A549 (cell line): ENCODE measurements around the gene LHX1. TPM values are rescaled to one million over a fixed set of nuclear protein-coding genes. Genes with fewer than 3 reads are reported as not detected.

Source experiments
- ATAC-seq, 2 experiments: fragments of 200-7000 bp in 1 of 2; fragments of >200 bp in 1 of 2; cut with Nextera tagmentation in 1 of 2; cut with Tn5 transposase in 1 of 2; 3 replicates each; pipeline versions ENCODE4 v1.8.0 to v1.9.1; 2018 to 2020; ENCODE audit warnings: mild to moderate bottlenecking in 1 of 2, moderate library complexity in 1 of 2
- CTCF ChIA-PET: fragments of 300-600 bp; sonication (Branson Sonifier 250); formaldehyde crosslinking; extraction: SDS; loops from one replicate; lab custom pipeline; 2021; ENCODE audit warnings: antibody characterized with exemption, inconsistent platforms; lab: Yijun Ruan, JAX
- POLR2A ChIA-PET: fragments of 350-600 bp; formaldehyde crosslinking; extraction: SDS; loops from one replicate; lab custom pipeline; 2021; ENCODE audit warnings: antibody characterized with exemption, inconsistent platforms; lab: Yijun Ruan, JAX
- DNase-seq, 2 experiments: peaks; one replicate each; pipeline versions ENCODE4 v3.0.0 to v3.0.0-alpha.2; 2011 to 2016; ENCODE audit warnings: low read depth in 1 of 2, low spot score in 1 of 2
- FAIRE-seq: peaks from 2 replicates; lab custom pipeline; 2011; peaks lifted over from hg19 to GRCh38; lab: Jason Lieb, UNC
- H3K27ac ChIP-seq, 2 experiments: fragments of >200 bp; sonication (Bioruptor Twin); formaldehyde crosslinking; 3 replicates each; pipeline ENCODE4 v1.5.1; 2016 to 2017
- H3K4me1 ChIP-seq: fragments of >200 bp; sonication (Bioruptor Twin); formaldehyde crosslinking; 3 replicates; pipeline ENCODE4 v1.6.1; 2016
- H3K4me2 ChIP-seq: fragments of >200 bp; sonication (Bioruptor Twin); formaldehyde crosslinking; 3 replicates; pipeline ENCODE4 v1.6.1; 2016
- H3K4me3 ChIP-seq: fragments of >200 bp; sonication (Bioruptor Twin); formaldehyde crosslinking; 3 replicates; pipeline ENCODE4 v1.5.1; 2016
- H3K9me3 ChIP-seq: fragments of >200 bp; sonication (Bioruptor Twin); formaldehyde crosslinking; 3 replicates; pipeline ENCODE4 v1.6.1; 2016
- BCL3 ChIP-seq: fragments of >200 bp; sonication (Bioruptor Twin); formaldehyde crosslinking; IDR thresholded peaks from 3 replicates; pipeline ENCODE4 v1.6.1; 2016
- CBX2 ChIP-seq: fragments of 200-600 bp; sonication (generic); IDR thresholded peaks from 2 replicates; pipeline ENCODE4 v1.6.1; 2016; ENCODE audit warnings: low read depth, mild to moderate bottlenecking, borderline replicate concordance
- EHF ChIP-seq: fragments of 250-450 bp; sonication (Bioruptor Pico); IDR thresholded peaks from 2 replicates; pipeline ENCODE4 v1.5.0; 2020; ENCODE audit warnings: mild to moderate bottlenecking
- EHMT2 ChIP-seq: fragments of 200-600 bp; sonication (generic); IDR thresholded peaks from 2 replicates; pipeline ENCODE4 v1.6.1; 2016; ENCODE audit warnings: antibody characterized with exemption, low read depth, mild to moderate bottlenecking, moderate library complexity
- ELK1 ChIP-seq: fragments of 150-350 bp; IDR thresholded peaks from 2 replicates; pipeline ENCODE4 v1.6.1; 2014; ENCODE audit warnings: low read depth, mild to moderate bottlenecking, low read length
- EP300 ChIP-seq, 2 experiments: fragments of >200 bp; sonication (Bioruptor Twin); formaldehyde crosslinking; IDR thresholded peaks; 2 replicates in 1 of 2; 3 replicates in 1 of 2; pipeline ENCODE4 v1.6.1; 2016 to 2017
- HDAC2 ChIP-seq: fragments of 200-600 bp; sonication (generic); IDR thresholded peaks from 2 replicates; pipeline ENCODE4 v1.6.1; 2016
- HOXB5 ChIP-seq: fragments of 250-450 bp; sonication (Bioruptor Pico); IDR thresholded peaks from 2 replicates; pipeline ENCODE4 v1.5.0; 2020; ENCODE audit warnings: mild to moderate bottlenecking, moderate library complexity
- JUN ChIP-seq, 2 experiments: fragments of >200 bp; sonication (Bioruptor Twin); formaldehyde crosslinking; IDR thresholded peaks; 2 replicates in 1 of 2; 3 replicates in 1 of 2; pipeline ENCODE4 v1.6.1; 2016 to 2017
- JUNB ChIP-seq: fragments of >200 bp; sonication (Bioruptor Twin); formaldehyde crosslinking; IDR thresholded peaks from 2 replicates; pipeline ENCODE4 v1.6.1; 2016
- KDM5A ChIP-seq: fragments of 200-600 bp; sonication (generic); IDR thresholded peaks from 2 replicates; pipeline ENCODE4 v1.6.1; 2016; ENCODE audit warnings: antibody characterized with exemption, mild to moderate bottlenecking
- MAFK ChIP-seq: fragments of 450-650 bp; IDR thresholded peaks from 2 replicates; pipeline ENCODE4 v1.6.1; 2014; ENCODE audit not compliant: partially characterized antibody
- MAX ChIP-seq: IDR thresholded peaks from 2 replicates; pipeline ENCODE4 v1.6.1; 2012
- MAZ ChIP-seq: fragments of 150-350 bp; IDR thresholded peaks from 2 replicates; pipeline ENCODE4 v1.6.1; 2014; ENCODE audit warnings: antibody characterized with exemption, low read depth, low read length, borderline replicate concordance
- NPAS2 ChIP-seq: fragments of 250-450 bp; sonication (Bioruptor Pico); IDR thresholded peaks from 2 replicates; pipeline ENCODE4 v1.8.0; 2022; ENCODE audit warnings: mild to moderate bottlenecking, moderate library complexity, borderline replicate concordance
- NR3C1 ChIP-seq: fragments of >200 bp; sonication (Bioruptor Twin); formaldehyde crosslinking; IDR thresholded peaks from 3 replicates; pipeline ENCODE4 v1.6.1; 2017
- PBX3 ChIP-seq: IDR thresholded peaks from 2 replicates; pipeline ENCODE4 v1.6.1; 2012
- PHF8 ChIP-seq: fragments of 200-600 bp; sonication (generic); IDR thresholded peaks from 2 replicates; pipeline ENCODE4 v1.6.1; 2016; ENCODE audit warnings: low read depth, mild to moderate bottlenecking, antibody characterized with exemption, moderate library complexity, borderline replicate concordance
- POLR2A ChIP-seq: IDR thresholded peaks from 2 replicates; pipeline ENCODE4 v1.6.1; 2012; ENCODE audit warnings: mild to moderate bottlenecking, low read length
- RCOR1 ChIP-seq: fragments of 150-350 bp; IDR thresholded peaks from 2 replicates; pipeline ENCODE4 v1.6.1; 2014; ENCODE audit warnings: antibody characterized with exemption, low read length, low read depth
- REST ChIP-seq: fragments of 200-600 bp; sonication (generic); IDR thresholded peaks from 2 replicates; pipeline ENCODE4 v1.6.1; 2016; ENCODE audit warnings: antibody characterized with exemption, mild to moderate bottlenecking, moderate library complexity
- RNF2 ChIP-seq: fragments of 200-600 bp; sonication (generic); IDR thresholded peaks from 2 replicates; pipeline ENCODE4 v1.6.1; 2016; ENCODE audit warnings: low read depth, mild to moderate bottlenecking, antibody characterized with exemption, moderate library complexity, borderline replicate concordance
- TFCP2L1 ChIP-seq: fragments of 250-450 bp; sonication (Bioruptor Pico); IDR thresholded peaks from 2 replicates; pipeline ENCODE4 v1.5.0; 2021; ENCODE audit warnings: mild to moderate bottlenecking
- ZC3H11A ChIP-seq: fragments of 450-650 bp; IDR thresholded peaks from 2 replicates; pipeline ENCODE4 v1.6.1; 2014; ENCODE audit warnings: antibody characterized with exemption, mild to moderate bottlenecking
- ZFP36 ChIP-seq: fragments of 450-650 bp; IDR thresholded peaks from 2 replicates; pipeline ENCODE4 v1.6.1; 2014; ENCODE audit warnings: borderline replicate concordance; ENCODE audit not compliant: partially characterized antibody
- WGBS: methylation state at CpG from one replicate; pipeline ENCODE4 v1.1.6; 2017; ENCODE audit errors: missing lambda C conversion rate; 5-methylcytosine and 5-hydroxymethylcytosine counted together
- polyA plus RNA-seq, 4 experiments: library from polyadenylated mRNA; depleted of rRNA in 3 of 4; stranded (reverse); fragments of >200 nt; fragmentation: RNase III in 1 of 4; extraction: RNeasy Plus Mini Kit Qiagen cat#74134 plus additional on column Dnase treatment in 1 of 4; gene quantifications; 2 replicates in 3 of 4; 3 replicates in 1 of 4; pipeline ENCODE4 v1.2.3, GENCODE V29; 2011 to 2017

Gene LHX1
- polyA plus RNA-seq, 2 of the 4 experiments (the other 2 are of a cell fraction), result 0.53 to 2.2 TPM

GRCh38 chr17:36921095-36921851, 16.0 kb upstream of the LHX1 start (continued):
- TF ChIP-seq EP300 (IDR thresholded peaks at IDR 0.05), result no peak; a peak in 1 of 5 replicates

- Histone ChIP-seq H3K4me2 (peak overlapping the region; percentile 70), H3K27ac (peak overlapping the region; percentile 83 to 93), H3K4me3 (no peak overlapping the region), H3K4me1 (peaks cover 63% of the 10 kb centered on the region), H3K9me3 (no peaks in the 10 kb centered on the region)
- DNase-seq, result no peak
- ATAC-seq, result no peak
- FAIRE-seq, result no peak
- CTCF ChIA-PET, result interaction anchor here (1.3 to 2.4 kb wide), 2 partner anchors 10 to 65 kb away, joined by 3 to 9 read pairs; no protein-coding TSS in a partner anchor
- POLR2A ChIA-PET, result interaction anchor here (1.4 to 1.8 kb wide), 3 partner anchors 12 to 27 kb away, joined by 3 to 25 read pairs (median 13); partner anchors contain the start of gene AATF
- TF ChIP-seq ZFP36 (peak; percentile 24), MAFK (no peak), HDAC2 (no peak)
These were observed 15.1 kb upstream of the LHX1 start for GRCh38 chr17:36922175-36922574.

- POLR2A ChIA-PET, result no interaction called here
- no peaks in the 10 kb centered on the region for H3K9me3 ChIP-seq
- ATAC-seq (no peak), DNase-seq (no peak), FAIRE-seq (no peak)
- peak overlapping the region in 1 of 2 experiments; percentile 93; a peak in 4 of 6 replicates for H3K27ac ChIP-seq
- no peak overlapping the region for H3K4me2 ChIP-seq
- CTCF ChIA-PET, result interaction anchor here (0.9 to 2.4 kb wide), 6 partner anchors 8 to 21 kb away, joined by 3 to 9 read pairs (median 4); no protein-coding TSS in a partner anchor
- no peak overlapping the region for H3K4me3 ChIP-seq
- peaks cover 50% of the 10 kb centered on the region for H3K4me1 ChIP-seq
- WGBS, result 69% methylated on average over 5 of the region's 5 CpGs
- TF ChIP-seq BCL3 (no peak), KDM5A (no peak), RCOR1 (no peak), EHMT2 (no peak), JUNB (no peak), NR3C1 (no peak), EHF (CRISPR knock-in tag) (no peak), RNF2 (no peak), EP300 (IDR thresholded peaks at IDR 0.05) (no peak), PBX3 (no peak), PHF8 (no peak), TFCP2L1 (CRISPR knock-in tag) (no peak), JUN (IDR thresholded peaks at IDR 0.05) (no peak), MAX (no peak), NPAS2 (CRISPR knock-in tag) (no peak), POLR2A (no peak)
These were observed 13.5 kb upstream of the LHX1 start for GRCh38 chr17:36923814-36924221.

GRCh38 chr17:36926226-36926625, 11.0 kb upstream of the LHX1 start:
- Histone ChIP-seq H3K4me1 (peaks cover 26% of the 10 kb centered on the region), H3K4me2 (no peak overlapping the region), H3K4me3 (no peak overlapping the region), H3K9me3 (no peaks in the 10 kb centered on the region), H3K27ac (no peak overlapping the region)
- no peak for ATAC-seq
- no peak for FAIRE-seq
- WGBS, result 88% methylated on average over 3 of the region's 3 CpGs
- POLR2A ChIA-PET, result interaction anchor here (0.6 kb wide), 1 partner anchor 11 kb away, joined by 3 read pairs; no protein-coding TSS in a partner anchor
- DNase-seq, result no peak
- CTCF ChIA-PET, result interaction anchor here (1.2 kb wide), 1 partner anchor 9 kb away, joined by 3 read pairs; no protein-coding TSS in a partner anchor
- TF ChIP-seq KDM5A, result no peak
- TF ChIP-seq ZFP36, result no peak
- no peak for TF ChIP-seq CBX2
- no peak for TF ChIP-seq JUNB
- no peak for TF ChIP-seq HOXB5 (CRISPR knock-in tag)
- TF ChIP-seq ELK1, result no peak
- TF ChIP-seq MAZ, result no peak
- TF ChIP-seq JUN (IDR thresholded peaks at IDR 0.05), result no peak
- no peak for TF ChIP-seq ZC3H11A
- no peak for TF ChIP-seq REST
